ENCODE data around the gene AQP1. TPM values are rescaled to one million over a fixed set of nuclear protein-coding genes. Genes with fewer than 3 reads are reported as not detected.

Gene AQP1
- total RNA-seq, 1 donor from 2014 or later, result 3.6 TPM

- DNase-seq (ENCODE audit: low read depth in 2 of 2), result no peak
Observed at GRCh38 chr7:30920021-30920583, 8.4 kb downstream of the AQP1 start.

GRCh38 chr7:30920584-30921539, 9.2 kb downstream of the AQP1 start:
- peak in 1 of 2 donors; percentile 61 for DNase-seq (ENCODE audit: low read depth in 2 of 2)

- DNase-seq (ENCODE audit: low read depth in 2 of 2), result no peak
Observed at GRCh38 chr7:30921540-30922401, 10.1 kb downstream of the AQP1 start.

- DNase-seq (ENCODE audit: low read depth in 2 of 2), result no peak
Observed at GRCh38 chr7:30922596-30922995, 10.9 kb downstream of the AQP1 start.

GRCh38 chr7:30923009-30923773, 11.5 kb downstream of the AQP1 start:
- DNase-seq (ENCODE audit: low read depth in 2 of 2), result no peak

GRCh38 chr7:30923774-30924413, 12.2 kb downstream of the AQP1 start:
- DNase-seq (ENCODE audit: low read depth in 2 of 2), result no peak

GRCh38 chr7:30924624-30925023, 13.0 kb downstream of the AQP1 start:
- no peak for DNase-seq (ENCODE audit: low read depth in 2 of 2)

- DNase-seq (ENCODE audit: low read depth in 2 of 2), result no peak
Observed at GRCh38 chr7:30925117-30925516, 13.5 kb downstream of the AQP1 start.

GRCh38 chr7:30925913-30926312, 14.3 kb downstream of the AQP1 start:
- peak in 1 of 2 donors; percentile 12 for DNase-seq (ENCODE audit: low read depth in 2 of 2)

GRCh38 chr7:30926313-30926712, 14.7 kb downstream of the AQP1 start:
- no peak for DNase-seq (ENCODE audit: low read depth in 2 of 2)

- DNase-seq (ENCODE audit: low read depth in 2 of 2), result no peak
Observed at GRCh38 chr7:30927040-30927439, 15.4 kb downstream of the AQP1 start.

GRCh38 chr7:30927559-30927958, 15.9 kb downstream of the AQP1 start:
- no peak for DNase-seq (ENCODE audit: low read depth in 2 of 2)

GRCh38 chr7:30928254-30928872, 16.7 kb downstream of the AQP1 start:
- DNase-seq (ENCODE audit: low read depth in 2 of 2), result no peak

- no peak for DNase-seq (ENCODE audit: low read depth in 2 of 2)
Observed at GRCh38 chr7:30929686-30930085, 18.0 kb downstream of the AQP1 start.

GRCh38 chr7:30930621-30931020, 19.0 kb downstream of the AQP1 start:
- DNase-seq (ENCODE audit: low read depth in 2 of 2), result no peak

- DNase-seq (ENCODE audit: low read depth in 2 of 2), result no peak
Observed at GRCh38 chr7:30931161-30931928, 19.7 kb downstream of the AQP1 start.

GRCh38 chr7:30931929-30932540, 20.4 kb downstream of the AQP1 start:
- DNase-seq (ENCODE audit: low read depth in 2 of 2), result no peak

- DNase-seq (ENCODE audit: low read depth in 2 of 2), result no peak
Observed at GRCh38 chr7:30932562-30932961, 20.9 kb downstream of the AQP1 start.

Measured in dermis microvascular lymphatic vessel endothelial cell (primary cell).